ENCODE measurements around the gene MATK.

Gene MATK

GRCh38 chr19:3746371-3747056 is 39.7 kb downstream of the MATK start:
- DNase-seq = no peak

DNA sequence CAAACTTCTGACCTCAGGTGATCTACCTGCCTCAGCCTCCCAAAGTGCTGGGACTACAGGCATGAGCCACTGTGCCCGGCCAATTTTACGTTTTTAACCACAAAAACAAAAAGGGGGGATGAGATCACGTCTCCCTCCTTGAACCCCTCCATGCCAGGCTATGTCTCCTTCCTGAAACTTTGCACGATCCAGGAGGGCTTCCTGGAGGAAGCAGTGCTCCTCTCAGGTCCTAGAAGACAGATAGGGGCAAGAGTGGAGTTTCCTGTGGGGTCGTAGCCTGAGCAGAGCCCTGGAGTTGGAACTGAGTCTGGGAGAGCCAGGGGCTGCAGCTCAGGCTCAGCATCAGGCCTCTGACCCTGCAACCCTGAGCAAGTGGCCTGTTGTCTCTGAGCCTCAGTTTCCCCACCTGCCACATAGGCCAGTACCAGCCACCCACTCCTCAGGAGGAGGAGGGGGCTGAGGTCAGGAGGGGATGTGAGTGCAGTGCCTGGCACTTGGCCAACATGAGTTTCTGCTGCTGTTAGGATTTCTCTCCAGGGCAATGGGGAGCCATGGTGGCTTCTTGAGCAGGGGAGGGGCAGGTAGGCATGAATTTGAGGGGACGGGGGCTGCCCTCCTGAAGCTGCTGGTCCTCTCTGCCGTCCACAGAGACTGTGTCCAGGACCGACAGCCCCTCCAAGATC is 40.7 kb downstream of the MATK start:
- DNase-seq = no peak

- DNase-seq = no peak
These were observed 42.7 kb downstream of the MATK start for GRCh38 chr19:3743486-3743885.

DNA sequence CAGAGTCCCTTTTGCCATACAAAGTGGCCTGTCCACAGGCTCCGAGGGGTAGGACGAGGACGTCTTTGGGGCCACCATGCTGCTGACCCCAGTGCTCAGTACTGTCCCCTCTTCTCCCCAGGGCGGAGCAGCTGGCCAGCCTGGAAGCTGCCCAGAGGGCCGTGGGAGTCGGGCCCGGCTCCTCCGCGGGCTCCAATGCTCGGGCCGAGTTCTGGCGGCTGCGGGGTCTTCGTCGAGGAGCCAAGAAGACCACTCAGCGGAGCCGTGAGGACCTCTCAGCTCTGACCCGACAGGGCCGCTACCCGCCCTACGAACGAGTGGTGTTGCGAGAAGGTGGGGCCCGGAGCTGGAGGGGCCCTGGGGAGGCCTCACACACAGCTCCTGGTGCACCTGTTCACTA is 45.8 kb downstream of the MATK start:
- DNase-seq = no peak

DNA sequence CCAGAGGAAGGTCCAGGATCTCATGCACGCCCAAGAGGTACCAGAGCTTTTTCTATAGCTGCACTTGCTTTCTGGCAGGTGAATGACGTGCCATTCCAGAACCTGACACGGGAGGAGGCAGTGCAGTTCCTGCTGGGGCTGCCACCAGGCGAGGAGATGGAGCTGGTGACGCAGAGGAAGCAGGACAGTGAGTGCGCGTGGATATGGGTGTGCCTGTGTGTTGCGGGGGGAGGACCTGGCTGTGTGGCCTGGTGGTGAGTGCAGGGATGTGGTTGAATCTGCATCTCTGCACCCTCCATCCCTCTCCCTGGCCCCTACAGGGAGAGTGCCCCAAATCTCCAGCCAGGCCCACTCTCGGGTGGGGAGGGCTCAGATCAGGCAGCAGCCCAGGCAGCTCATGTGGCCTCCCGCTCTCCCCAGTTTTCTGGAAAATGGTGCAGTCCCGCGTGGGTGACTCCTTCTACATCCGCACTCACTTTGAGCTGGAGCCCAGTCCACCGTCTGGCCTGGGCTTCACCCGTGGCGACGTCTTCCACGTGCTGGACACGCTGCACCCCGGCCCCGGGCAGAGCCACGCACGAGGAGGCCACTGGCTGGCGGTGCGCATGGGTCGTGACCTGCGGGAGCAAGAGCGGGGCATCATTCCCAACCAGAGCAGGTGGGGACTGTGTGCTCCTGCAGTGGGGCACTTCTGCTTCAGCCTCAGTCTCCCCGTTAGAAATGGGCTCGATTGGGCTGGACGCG is 47.5 kb downstream of the MATK start:
- DNase-seq = no peak

- DNase-seq = no peak
These were observed 48.5 kb downstream of the MATK start for GRCh38 chr19:3737487-3738205.

- no peak for DNase-seq
These were observed 50.0 kb downstream of the MATK start for GRCh38 chr19:3736106-3736724.

DNA sequence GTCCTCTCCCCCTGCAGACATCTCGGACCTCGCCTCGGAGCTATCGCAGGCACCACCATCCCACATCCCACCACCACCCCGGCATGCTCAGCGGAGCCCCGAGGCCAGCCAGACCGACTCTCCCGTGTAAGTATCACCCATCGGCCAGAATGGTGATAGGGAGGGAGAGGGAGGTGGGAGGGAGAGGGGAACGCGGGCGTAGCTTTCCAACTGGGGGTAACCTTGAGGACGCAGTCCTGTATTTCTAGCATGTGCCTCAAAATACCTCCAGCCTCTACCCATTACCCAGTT is 51.9 kb downstream of the MATK start:
- no peak for DNase-seq

- no peak for DNase-seq
These were observed 52.5 kb downstream of the MATK start for GRCh38 chr19:3733549-3734309.

DNA sequence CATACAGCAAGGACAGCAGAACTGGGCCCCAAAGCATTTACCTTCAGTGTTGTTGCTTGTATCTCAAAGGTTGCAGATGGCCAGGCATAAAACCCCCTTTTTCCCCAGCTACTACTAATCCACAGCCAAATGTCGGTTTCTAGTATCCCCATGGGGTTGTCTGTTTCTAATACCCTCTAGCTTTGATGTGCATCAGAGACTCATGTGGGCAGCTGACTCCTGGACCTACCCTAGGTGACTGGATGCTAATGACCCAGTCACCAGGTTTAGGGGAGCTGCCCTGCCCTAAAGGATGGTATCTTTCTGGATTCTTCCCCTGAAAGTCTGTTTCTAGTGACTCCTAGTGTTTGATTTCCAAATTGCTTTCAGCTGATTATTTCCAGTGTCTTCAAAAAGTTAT is 54.1 kb downstream of the MATK start:
- no peak for DNase-seq

DNA sequence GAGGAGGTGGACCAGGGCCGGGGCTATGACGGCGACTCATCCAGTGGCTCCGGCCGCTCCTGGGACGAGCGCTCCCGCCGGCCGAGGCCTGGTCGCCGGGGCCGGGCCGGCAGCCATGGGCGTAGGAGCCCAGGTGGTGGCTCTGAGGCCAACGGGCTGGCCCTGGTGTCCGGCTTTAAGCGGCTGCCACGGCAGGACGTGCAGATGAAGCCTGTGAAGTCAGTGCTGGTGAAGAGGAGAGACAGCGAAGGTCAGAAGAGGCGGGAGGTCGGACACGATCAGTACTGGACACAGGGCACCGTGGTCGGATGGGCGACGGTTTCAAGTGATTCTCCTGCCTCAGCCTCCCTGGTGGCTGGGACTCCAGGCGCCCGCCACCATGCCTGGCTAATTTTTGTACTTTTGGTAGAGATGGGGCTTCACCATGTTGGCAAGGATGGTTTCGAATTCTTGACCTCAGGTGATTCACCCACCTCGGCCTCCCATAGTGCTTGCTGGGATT is 55.7 kb downstream of the MATK start:
- DNase-seq = no peak
